Fibroblast of upper back skin (primary cell): Measurements from ENCODE around the gene ZNF613.
"Not testable (repeated sequence)": the region's sequence is repeated elsewhere in the genome, so short reads cannot be mapped to it uniquely, and the experiment has no call there.

Source experiments
- DNase-seq: peaks from one replicate; pipeline ENCODE4 v3.0.0-alpha.2; 2013

ZNF613 gene

DNA sequence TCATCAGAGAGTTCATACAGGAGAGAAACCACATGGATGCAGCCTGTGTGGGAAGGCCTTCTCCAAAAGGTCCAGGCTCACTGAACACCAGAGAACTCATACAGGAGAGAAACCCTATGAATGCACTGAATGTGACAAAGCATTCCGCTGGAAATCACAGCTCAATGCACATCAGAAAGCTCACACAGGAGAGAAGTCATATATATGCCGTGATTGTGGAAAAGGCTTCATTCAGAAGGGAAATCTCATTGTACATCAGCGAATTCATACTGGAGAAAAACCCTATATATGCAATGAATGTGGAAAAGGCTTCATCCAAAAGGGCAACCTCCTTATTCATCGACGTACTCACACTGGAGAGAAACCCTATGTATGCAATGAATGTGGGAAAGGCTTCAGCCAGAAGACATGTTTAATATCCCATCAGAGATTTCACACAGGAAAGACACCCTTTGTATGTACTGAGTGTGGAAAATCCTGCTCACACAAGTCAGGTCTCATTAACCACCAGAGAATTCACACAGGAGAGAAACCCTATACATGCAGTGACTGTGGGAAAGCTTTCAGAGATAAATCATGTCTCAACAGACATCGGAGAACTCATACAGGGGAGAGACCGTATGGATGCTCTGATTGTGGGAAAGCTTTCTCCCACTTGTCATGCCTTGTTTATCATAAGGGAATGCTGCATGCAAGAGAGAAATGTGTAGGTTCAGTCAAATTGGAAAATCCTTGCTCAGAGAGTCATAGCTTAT lies 17.7 kb downstream of the ZNF613 start:
- DNase-seq = no peak

DNA sequence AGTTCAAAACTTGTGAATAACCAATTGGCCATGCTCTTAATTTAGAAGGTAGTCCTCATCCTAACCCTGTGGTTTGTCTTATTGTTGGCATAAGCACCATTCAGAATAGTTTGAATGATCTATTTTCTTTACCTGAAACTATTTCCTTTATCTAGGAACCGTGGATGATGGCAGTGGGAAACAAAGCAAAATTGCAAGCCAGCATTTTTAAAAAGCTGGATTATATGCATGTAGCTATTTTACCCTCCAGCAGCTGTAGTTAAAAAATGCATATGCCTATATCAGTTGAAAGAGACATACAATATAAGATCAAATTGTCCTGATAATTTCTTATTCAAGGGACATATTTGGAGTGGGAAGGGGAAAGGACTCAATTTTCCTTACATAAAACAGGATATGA lies 19.3 kb downstream of the ZNF613 start:
- DNase-seq = no peak

DNA sequence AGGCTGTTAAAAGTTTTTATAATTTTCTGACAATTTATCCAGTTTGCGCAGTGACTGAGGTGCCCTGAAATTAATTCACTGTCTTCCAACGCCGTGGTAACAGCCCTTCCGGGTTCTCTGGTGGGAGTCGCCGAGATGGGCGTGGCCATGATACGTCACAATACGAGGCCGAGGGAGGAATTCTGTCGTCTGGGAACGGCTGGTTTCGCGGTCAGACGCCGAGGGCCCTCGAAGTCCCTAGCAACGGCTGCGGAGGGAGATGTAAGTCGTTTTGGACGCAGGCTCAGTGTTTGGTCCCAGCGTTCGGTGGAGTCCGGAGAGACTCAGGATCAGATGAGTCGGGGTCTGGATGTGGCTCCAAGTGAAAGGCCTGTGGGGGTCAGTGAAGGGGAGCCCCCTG lies 21.7 kb downstream of the ZNF613 start:
- peak; percentile 6 for DNase-seq

DNA sequence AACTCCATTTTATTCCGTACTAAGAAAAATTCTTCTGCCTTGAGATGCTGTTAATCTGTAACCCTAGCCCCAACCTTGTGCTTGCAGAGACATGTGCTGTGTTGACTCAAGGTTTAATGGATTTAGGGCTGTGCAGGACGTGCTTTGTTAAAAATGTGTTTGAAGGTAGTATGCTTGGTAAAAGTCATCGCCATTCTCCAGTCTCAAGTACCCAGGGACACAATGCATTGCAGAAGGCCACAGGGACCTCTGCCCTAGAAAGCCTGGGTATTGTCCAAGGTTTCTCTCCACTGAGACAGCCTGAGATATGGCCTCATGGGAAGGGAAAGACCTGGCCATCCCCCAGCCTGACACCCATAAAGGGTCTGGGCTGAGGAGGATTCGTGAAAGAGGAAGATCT lies 30.6 kb downstream of the ZNF613 start:
- DNase-seq = not testable (repeated sequence)

- DNase-seq = no peak
Observed at GRCh38 chr19:51959791-51960190, 32.5 kb downstream of the ZNF613 start.

- not testable (repeated sequence) for DNase-seq
Observed at GRCh38 chr19:51960621-51961233, 33.5 kb downstream of the ZNF613 start.

GRCh38 chr19:51965583-51965982 lies 38.3 kb downstream of the ZNF613 start:
- no peak for DNase-seq

DNA sequence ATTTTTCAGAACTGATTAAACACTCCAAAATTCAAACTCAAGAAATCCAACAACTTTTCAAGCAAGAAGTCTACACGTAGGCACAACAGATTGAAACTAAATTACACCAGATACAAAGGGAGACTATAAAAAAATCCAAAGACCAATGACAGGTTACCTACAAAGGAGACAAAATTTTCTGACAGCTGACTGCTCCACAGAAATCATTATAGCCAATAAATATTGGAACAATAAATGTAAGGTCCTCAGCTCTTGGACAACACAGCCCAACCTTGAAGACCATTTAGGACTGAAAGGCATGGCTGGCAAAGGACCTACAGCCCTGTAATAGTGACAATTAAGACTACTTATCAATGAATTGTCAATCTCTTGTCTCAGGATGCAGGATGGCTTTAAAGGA lies 43.4 kb downstream of the ZNF613 start:
- no peak for DNase-seq

DNA sequence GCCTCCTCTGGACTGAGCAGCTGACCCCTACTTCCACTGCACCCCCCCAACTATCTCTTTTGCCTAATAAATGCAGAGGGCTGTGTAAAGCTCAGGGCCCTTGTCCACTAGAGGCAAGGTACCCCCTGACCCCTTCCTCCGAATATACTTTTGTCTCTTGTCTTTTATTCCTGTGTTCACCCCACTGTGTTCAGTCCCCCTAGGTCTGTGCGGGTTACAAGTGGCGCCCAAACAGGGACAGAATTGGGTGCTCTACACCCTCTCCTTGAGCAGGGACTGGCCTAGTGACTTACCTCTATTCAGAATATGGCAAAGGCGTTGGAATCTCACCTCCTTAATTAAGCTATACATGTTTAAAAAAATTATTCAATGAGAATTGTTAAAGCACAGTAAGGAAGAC lies 44.4 kb downstream of the ZNF613 start:
- DNase-seq = peak; percentile 6

- DNase-seq = not testable (repeated sequence)
Observed at GRCh38 chr19:51975787-51976186, 48.5 kb downstream of the ZNF613 start.

GRCh38 chr19:51976852-51977251 lies 49.6 kb downstream of the ZNF613 start:
- no peak for DNase-seq

DNA sequence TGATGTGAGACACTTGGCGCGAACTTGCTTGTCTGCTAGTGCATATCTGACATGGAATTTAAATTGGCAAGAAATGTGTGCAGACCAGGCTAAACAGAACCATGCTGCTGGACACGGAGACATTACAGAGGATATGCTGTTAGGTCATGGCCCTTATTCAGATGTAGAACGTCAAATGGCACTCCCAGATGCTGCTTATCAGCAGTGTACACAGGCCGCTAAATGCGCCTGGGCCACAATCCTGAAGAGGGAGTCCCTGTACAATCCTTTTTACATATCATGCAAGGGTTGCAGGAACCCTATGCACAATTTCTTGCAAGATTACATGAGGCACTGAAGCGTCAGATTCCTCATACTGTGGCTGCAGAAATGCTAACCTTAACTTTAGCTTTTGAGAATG lies 50.1 kb downstream of the ZNF613 start:
- no peak for DNase-seq

DNA sequence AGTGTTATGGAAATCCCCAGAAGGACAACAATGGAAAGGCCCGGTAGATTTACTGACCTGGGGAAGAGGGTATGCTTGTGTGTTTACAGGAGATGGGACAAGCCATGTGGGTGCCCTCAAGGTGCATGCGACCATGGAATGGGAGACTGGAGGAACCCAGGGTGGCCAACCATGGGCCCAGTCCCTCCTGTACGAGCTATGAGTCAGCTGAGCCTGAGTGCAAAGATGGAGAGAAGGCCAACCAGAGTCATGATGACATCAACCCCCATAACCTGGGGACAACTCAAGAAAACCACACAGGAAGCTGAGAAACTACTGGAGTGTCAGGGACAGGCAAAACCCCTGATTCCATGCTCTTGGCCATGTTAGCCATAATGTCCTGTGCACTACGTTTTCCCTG lies 51.6 kb downstream of the ZNF613 start:
- no peak for DNase-seq

DNA sequence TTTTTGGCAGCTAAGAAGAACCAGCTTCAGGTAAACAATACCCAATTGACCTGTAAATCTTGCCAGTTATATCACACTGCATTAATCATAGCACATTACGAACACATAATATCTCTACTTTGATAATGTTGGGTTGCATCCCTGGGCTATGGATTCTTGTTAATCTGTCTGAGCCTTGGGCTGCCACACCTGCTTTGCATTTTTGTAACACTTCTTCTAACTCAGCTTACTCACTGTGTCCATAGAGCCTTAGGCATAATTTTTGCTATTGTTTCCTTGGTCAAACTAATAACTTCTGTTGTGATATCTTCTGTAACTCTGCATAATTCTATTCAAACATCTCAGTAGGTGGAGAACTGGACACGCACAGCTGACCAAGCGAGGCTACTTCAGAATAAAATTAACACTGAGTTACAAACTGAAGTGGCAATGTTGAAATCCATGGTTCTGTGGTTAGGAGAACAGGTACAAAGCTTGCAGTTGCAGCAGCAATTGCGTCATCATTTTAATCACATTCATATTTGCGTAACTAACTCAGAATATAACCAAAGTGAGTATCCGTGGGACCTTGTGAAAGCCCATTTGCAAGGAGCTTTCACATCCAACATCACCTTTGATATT lies 53.0 kb downstream of the ZNF613 start:
- DNase-seq = no peak

DNA sequence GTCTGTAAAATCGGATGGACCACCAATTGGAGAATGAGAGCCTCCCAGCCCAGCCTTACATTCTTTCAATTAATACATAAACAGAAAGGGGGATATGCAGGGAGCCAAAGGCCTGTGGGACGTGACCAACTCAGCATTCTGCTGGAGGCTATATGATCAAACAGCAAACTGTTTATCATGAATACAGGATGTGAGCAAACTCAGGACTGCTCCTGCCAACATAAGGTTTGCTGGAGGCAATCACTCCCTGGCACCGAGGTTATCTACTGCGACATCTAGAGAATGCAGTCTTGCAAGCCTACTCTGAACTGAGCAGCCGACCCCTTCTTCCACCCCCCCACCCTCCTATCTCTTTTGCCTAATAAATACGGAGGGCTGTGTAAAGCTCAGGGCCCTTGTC lies 53.7 kb downstream of the ZNF613 start:
- not testable (repeated sequence) for DNase-seq

DNA sequence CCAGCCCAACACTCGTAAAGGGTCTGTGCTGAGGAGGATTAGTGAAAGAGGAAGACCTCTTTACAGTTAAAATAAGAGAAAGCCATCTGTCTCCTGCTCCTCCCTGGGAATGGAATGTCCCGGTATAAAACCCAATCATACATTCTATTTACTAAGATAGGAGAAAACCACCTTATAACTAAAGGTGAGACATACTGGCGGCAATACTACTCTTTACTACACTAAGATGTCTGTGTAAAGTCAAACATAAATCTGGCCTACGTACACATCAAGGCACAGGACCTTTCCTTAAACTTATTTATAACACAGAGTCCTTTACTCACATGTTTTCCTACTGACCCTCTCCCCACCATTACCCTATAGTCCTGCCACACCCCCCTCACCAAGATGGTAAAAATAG lies 56.1 kb downstream of the ZNF613 start:
- DNase-seq = no peak

DNA sequence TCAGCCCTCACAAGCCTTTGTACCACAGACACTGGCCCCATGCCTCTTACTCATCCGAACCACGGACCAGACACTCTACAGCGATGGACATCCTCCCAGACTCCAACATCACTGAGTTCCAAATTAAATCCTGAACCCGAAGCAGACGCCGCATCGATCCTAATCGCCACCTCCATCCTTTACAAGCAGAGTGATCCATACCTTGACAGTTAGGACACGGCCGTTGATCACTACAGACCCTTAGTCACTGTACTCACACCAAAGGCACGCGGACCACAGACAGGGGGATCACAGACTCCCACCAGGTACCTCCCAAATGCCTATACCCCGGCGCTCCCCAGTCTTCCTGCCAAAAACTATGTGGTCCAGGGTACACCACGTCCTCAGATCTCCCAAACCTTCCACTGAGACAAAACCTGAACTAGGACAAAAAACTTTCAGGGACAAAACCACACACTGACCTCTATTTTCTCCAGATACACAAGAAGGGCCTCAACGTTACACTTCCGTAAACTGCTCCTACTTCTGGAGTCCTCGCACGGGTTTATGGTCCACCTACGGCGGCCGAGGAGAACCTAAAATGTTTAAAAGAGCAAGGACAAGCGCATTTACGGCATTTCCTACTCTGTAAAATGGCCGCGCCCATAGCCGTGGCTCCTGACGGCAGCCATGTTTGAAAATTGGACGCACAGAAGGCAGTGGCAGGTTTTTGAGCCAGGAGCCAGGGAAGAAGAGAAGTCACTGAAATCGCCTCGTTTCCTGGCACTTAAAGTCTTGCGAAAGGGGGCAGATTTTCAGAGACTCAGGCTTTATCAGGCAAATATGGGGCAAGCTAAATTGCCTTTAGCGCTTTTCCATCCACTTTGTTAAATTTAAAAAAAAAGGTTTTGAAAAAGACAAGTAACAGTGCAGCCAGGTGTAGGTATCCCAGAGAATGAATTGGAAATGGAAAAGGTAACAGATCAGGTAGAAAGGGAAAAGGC lies 59.3 kb downstream of the ZNF613 start, which contains the start of gene ZNF350:
ZNF350 (minus strand) TSS at position 532 of the 983 bp plus-strand sequence. CDS start 12,480 bp downstream, outside the sequence.
- DNase-seq = peak; percentile 94

DNA sequence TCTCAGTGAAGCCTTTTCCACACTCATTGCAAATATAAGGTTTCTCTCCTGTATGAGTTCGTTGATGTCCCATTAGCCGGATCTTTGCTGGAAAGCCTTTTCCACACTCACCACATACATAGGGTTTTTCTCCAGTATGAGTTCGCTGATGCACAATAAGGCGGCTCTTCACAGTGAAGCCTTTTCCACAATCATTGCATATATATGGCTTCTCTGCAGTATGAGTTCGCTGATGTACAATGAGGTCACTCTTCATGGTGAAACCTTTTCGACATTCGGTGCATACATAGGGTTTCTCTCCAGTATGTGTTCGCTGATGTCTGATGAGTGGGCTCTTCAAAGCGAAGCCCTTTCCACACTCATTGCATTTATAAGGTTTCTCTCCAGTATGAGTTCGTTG lies 66.2 kb downstream of the ZNF613 start:
- no peak for DNase-seq

DNA sequence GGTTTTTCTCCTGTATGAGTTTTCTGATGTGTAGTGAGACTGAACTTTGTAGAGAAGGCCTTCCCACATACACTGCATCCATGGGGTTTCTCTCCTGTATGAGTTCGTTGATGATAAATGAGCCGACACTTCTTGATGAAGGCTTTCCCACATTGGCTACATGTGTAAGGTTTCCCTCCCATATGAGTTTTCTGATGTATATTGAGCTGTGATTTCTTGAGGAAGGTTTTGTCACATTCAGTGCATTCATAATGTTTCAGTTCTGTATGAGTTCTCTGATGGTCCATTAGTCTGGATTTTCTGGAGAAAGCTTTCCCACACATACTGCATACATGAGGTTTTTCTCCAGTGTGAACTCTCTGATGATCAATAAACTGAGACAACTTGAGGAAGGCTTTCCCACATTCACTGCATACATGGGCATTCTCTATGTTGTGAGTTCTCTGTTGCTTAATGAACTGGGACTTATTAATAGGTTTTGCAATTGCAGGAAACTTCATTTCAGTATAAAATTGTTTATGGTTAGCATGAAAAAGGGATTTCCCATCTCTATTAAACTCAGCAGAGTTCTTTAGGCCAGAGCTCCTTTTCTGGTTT lies 66.9 kb downstream of the ZNF613 start:
- no peak for DNase-seq
